IMR-90 (cell line): ENCODE measurements around the gene TEAD1.

Experiments
- BHLHE40 ChIP-seq: fragments of 150-350 bp; IDR thresholded peaks from 2 replicates; pipeline ENCODE4 v1.6.1; 2016; ENCODE audit warnings: mild to moderate bottlenecking, low read depth, low read length
- CEBPB ChIP-seq: IDR thresholded peaks from 2 replicates; pipeline ENCODE4 v1.6.1; 2012; ENCODE audit warnings: low read depth, low read length, improper control_type of control experiment
- CTCF ChIP-seq: conservative IDR thresholded peaks from 2 replicates; pipeline ENCODE4 v1.5.1; 2012; ENCODE audit warnings: mild to moderate bottlenecking, low read depth, low read length, improper control_type of control experiment
- ELK1 ChIP-seq: fragments of 150-350 bp; IDR thresholded peaks from 2 replicates; pipeline ENCODE4 v1.6.1; 2016; ENCODE audit warnings: low read depth, mild to moderate bottlenecking, low read length, moderate library complexity, borderline replicate concordance
- MAFK ChIP-seq: IDR thresholded peaks from 2 replicates; pipeline ENCODE4 v1.6.1; 2012; ENCODE audit warnings: low read depth, low read length, improper control_type of control experiment
- MAZ ChIP-seq: IDR thresholded peaks from 2 replicates; pipeline ENCODE4 v1.6.1; 2012; ENCODE audit warnings: low read depth, mild to moderate bottlenecking, low read length, improper control_type of control experiment, moderate library complexity, borderline replicate concordance
- MXI1 ChIP-seq: IDR thresholded peaks from 2 replicates; pipeline ENCODE4 v1.6.1; 2012; ENCODE audit warnings: low read depth, mild to moderate bottlenecking, low read length, moderate library complexity, borderline replicate concordance
- POLR2A ChIP-seq: IDR thresholded peaks from 2 replicates; pipeline ENCODE4 v1.6.1; 2012; ENCODE audit warnings: mild to moderate bottlenecking, low read depth, low read length
- RAD21 ChIP-seq: IDR thresholded peaks from 2 replicates; pipeline ENCODE4 v1.6.1; 2012; ENCODE audit warnings: low read length, improper control_type of control experiment
- RCOR1 ChIP-seq: IDR thresholded peaks from 2 replicates; pipeline ENCODE4 v1.6.1; 2012; ENCODE audit warnings: mild to moderate bottlenecking, low read length, improper control_type of control experiment; ENCODE audit not compliant: insufficient replicate concordance
- SMC3 ChIP-seq: fragments of 150-350 bp; IDR thresholded peaks from 2 replicates; pipeline ENCODE4 v1.6.1; 2016; ENCODE audit warnings: low read depth, mild to moderate bottlenecking, antibody characterized with exemption, low read length, moderate library complexity
- USF2 ChIP-seq: fragments of 150-350 bp; IDR thresholded peaks from 2 replicates; pipeline ENCODE4 v1.6.1; 2017; ENCODE audit warnings: mild to moderate bottlenecking, antibody characterized with exemption, low read length, low read depth

GRCh38 chr11:12841946-12842630 is 167.9 kb downstream of the TEAD1 start:
- TF ChIP-seq CTCF (no peak), RAD21 (no peak), MAZ (no peak), POLR2A (no peak), BHLHE40 (no peak), RCOR1 (no peak), SMC3 (no peak), ELK1 (no peak), MAFK (no peak), MXI1 (no peak), USF2 (no peak), CEBPB (no peak)
